Naive B cell (primary cell): ENCODE results near the gene SIRPB2. TPM values are rescaled to one million over a fixed set of nuclear protein-coding genes. Genes with fewer than 3 reads are reported as not detected.

ENCODE experiments used
- ATAC-seq, 2 donors: fragments of 150-1000 bp; cut with Tn5 transposase; 2 replicates each; pipeline ENCODE4 v1.10.0; 2021; ENCODE audit warnings: low read depth in 2 of 2, mild to moderate bottlenecking in 2 of 2, moderate library complexity in 2 of 2
- DNase-seq: peaks from one replicate; pipeline ENCODE4 v3.0.0; 2022
- H3K27ac Mint-ChIP-seq, 6 donors: one replicate each; pipeline ENCODE4 v1.8.0; 2020 to 2022; ENCODE audit warnings: mild to moderate bottlenecking in 6 of 6, mixed read lengths in 6 of 6, moderate library complexity in 5 of 6, inconsistent platforms in 2 of 6
- H3K27me3 Mint-ChIP-seq, 3 donors: one replicate each; pipeline ENCODE4 v1.8.0; 2021 to 2022; ENCODE audit warnings: mixed read lengths in 3 of 3, mild to moderate bottlenecking in 1 of 3
- H3K36me3 Mint-ChIP-seq, 2 donors: one replicate each; pipeline ENCODE4 v1.8.0; 2020 to 2022; ENCODE audit warnings: mixed read lengths in 2 of 2, inconsistent platforms in 1 of 2, mild to moderate bottlenecking in 1 of 2
- H3K4me1 Mint-ChIP-seq, 3 donors: one replicate each; pipeline ENCODE4 v1.8.0; 2020 to 2022; ENCODE audit warnings: mixed read lengths in 3 of 3, inconsistent platforms in 1 of 3, mild to moderate bottlenecking in 1 of 3, moderate library complexity in 1 of 3
- H3K4me3 Mint-ChIP-seq, 8 donors: one replicate each; pipeline ENCODE4 v1.8.0; 2020 to 2022; ENCODE audit warnings: mild to moderate bottlenecking in 8 of 8, mixed read lengths in 8 of 8, moderate library complexity in 8 of 8, inconsistent platforms in 2 of 8
- H3K9me3 Mint-ChIP-seq, 7 donors: one replicate each; pipeline ENCODE4 v1.8.0; 2020 to 2022; ENCODE audit warnings: mixed read lengths in 7 of 7, mild to moderate bottlenecking in 5 of 7, inconsistent platforms in 2 of 7, moderate library complexity in 1 of 7
- polyA plus RNA-seq, 6 donors: library from polyadenylated mRNA; unstranded; fragments of 300-500 nt; fragmentation: Illumina TruSeq; gene quantifications; one replicate each; pipeline ENCODE4 v1.2.3, GENCODE V29; 2021; ENCODE audit warnings: low read depth in 6 of 6

SIRPB2 gene
- polyA plus RNA-seq, 6 donors from 2014 or later = 0.18 to 0.36 (median 0.22) TPM; not detected in 2

GRCh38 chr20:1465470-1466210 is 25.6 kb downstream of the SIRPB2 start:
- no peaks in the 10 kb centered on the region for H3K27me3 Mint-ChIP-seq
- DNase-seq = no peak
- no peak for ATAC-seq
- H3K36me3 Mint-ChIP-seq = peaks cover 0 to 10% of the 10 kb centered on the region in 2 donors
- peak overlapping the region; percentile 88 to 96 (median 92) for H3K4me3 Mint-ChIP-seq
- H3K27ac Mint-ChIP-seq = peak overlapping the region in 4 of 6 donors; percentile 59 to 96 (median 77)
- peaks cover 55 to 84% (median 61%) of the 10 kb centered on the region in 3 donors for H3K4me1 Mint-ChIP-seq
- H3K9me3 Mint-ChIP-seq = no peaks in the 10 kb centered on the region

DNA sequence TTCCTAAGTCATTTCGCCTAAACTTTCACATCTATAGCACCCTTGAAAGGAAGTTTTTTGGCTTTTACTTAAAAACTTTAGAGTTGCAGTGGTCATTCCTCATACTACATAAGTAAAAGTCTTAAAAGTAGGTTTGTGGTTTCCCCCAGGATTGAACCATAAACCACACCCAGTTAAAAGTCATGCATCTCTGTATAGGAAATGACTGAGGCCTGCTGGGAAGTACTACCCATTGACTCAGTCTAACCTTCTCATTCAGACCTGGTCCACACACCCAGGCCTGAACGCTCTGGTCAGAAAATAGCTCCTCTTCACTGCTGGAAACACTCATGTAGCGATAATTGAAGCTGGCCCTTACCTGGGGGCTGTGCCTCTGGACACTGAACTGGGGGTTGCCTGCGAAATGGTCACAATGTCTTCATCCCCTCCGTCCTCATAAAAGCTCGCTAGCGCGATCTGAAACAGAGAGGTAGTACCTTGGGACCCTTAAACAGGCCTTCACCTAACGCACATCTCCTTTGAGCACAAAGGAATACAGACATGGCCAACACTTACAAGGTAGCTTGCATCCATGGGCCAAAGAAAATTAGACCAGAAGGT is 27.1 kb downstream of the SIRPB2 start:
- peaks cover 9 to 26% of the 10 kb centered on the region in 2 donors for H3K36me3 Mint-ChIP-seq
- peak overlapping the region in 1 of 6 donors; percentile 14 for H3K27ac Mint-ChIP-seq
- H3K4me1 Mint-ChIP-seq = peaks cover 61 to 73% (median 62%) of the 10 kb centered on the region in 3 donors
- H3K9me3 Mint-ChIP-seq = no peaks in the 10 kb centered on the region
- peak overlapping the region in 3 of 8 donors; percentile 50 to 92 (median 88) for H3K4me3 Mint-ChIP-seq
- ATAC-seq = no peak
- H3K27me3 Mint-ChIP-seq = no peaks in the 10 kb centered on the region
- DNase-seq = no peak

DNA sequence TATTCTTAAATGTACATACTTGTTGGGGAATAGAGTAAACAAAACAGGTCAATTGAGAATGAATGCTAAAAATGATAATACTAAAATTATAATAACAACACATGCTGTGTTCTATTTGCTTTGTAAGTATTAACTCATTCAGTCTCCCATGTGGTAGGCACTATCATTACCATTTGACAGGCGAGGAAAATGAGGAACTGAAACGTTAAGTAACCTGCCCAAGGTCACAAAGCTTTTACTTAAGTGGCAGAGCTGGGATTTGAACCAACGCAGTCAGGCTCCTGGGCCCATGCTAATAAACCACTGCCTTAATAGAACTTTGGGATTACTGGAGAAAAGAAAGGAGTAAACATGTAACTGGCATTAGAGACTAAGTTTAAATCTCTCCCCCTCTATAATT is 28.4 kb downstream of the SIRPB2 start:
- H3K4me1 Mint-ChIP-seq = peaks cover 50 to 60% (median 52%) of the 10 kb centered on the region in 3 donors
- H3K9me3 Mint-ChIP-seq = no peaks in the 10 kb centered on the region
- ATAC-seq (no peak), DNase-seq (no peak)
- H3K27ac Mint-ChIP-seq = no peak overlapping the region
- H3K4me3 Mint-ChIP-seq = peak overlapping the region in 2 of 8 donors; percentile 61 to 65
- no peaks in the 10 kb centered on the region for H3K27me3 Mint-ChIP-seq
- peaks cover 18 to 38% of the 10 kb centered on the region in 2 donors for H3K36me3 Mint-ChIP-seq

GRCh38 chr20:1462001-1462400 is 29.2 kb downstream of the SIRPB2 start:
- ATAC-seq (no peak), DNase-seq (no peak)
- peaks cover 44 to 54% (median 45%) of the 10 kb centered on the region in 3 donors for H3K4me1 Mint-ChIP-seq
- H3K27me3 Mint-ChIP-seq = no peaks in the 10 kb centered on the region
- peak overlapping the region in 1 of 6 donors; percentile 47 for H3K27ac Mint-ChIP-seq
- H3K36me3 Mint-ChIP-seq = peaks cover 25 to 44% of the 10 kb centered on the region in 2 donors
- H3K9me3 Mint-ChIP-seq = no peaks in the 10 kb centered on the region
- peak overlapping the region in 1 of 8 donors; percentile 56 for H3K4me3 Mint-ChIP-seq

GRCh38 chr20:1460275-1460674 is 30.9 kb downstream of the SIRPB2 start:
- H3K9me3 Mint-ChIP-seq = no peaks in the 10 kb centered on the region
- DNase-seq (no peak), ATAC-seq (no peak)
- peak overlapping the region in 1 of 8 donors; percentile 19 for H3K4me3 Mint-ChIP-seq
- H3K4me1 Mint-ChIP-seq = peaks cover 34 to 45% (median 40%) of the 10 kb centered on the region in 3 donors
- H3K27me3 Mint-ChIP-seq = no peaks in the 10 kb centered on the region
- no peak overlapping the region for H3K27ac Mint-ChIP-seq
- H3K36me3 Mint-ChIP-seq = peaks cover 25 to 52% of the 10 kb centered on the region in 2 donors

- H3K9me3 Mint-ChIP-seq = no peaks in the 10 kb centered on the region
- H3K27ac Mint-ChIP-seq = no peak overlapping the region
- peaks cover 45 to 71% of the 10 kb centered on the region in 2 donors for H3K36me3 Mint-ChIP-seq
- H3K4me3 Mint-ChIP-seq = no peak overlapping the region
- ATAC-seq (no peak), DNase-seq (no peak)
- peaks cover 16 to 29% (median 23%) of the 10 kb centered on the region in 3 donors for H3K4me1 Mint-ChIP-seq
- no peaks in the 10 kb centered on the region for H3K27me3 Mint-ChIP-seq
Measured at GRCh38 chr20:1457992-1458391, 33.2 kb downstream of the SIRPB2 start.

DNA sequence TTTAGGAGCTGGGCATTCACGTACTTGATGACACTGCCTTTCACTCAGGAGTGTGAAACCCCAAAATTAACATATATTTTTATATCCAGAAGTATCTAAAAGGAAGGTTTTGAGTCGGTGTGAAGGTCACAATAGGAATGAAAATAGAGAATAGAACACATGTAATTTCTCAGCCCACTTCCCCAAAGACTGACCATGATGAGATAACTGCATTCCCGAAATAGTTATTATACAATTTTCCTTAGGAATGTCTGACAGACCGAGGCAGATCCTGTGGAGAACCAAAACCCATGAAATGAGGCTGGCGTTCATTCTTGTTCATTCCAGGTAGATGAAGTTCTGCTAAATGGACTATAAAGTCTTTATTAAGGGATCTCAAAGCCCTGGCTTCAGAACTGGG is 34.9 kb downstream of the SIRPB2 start:
- no peak overlapping the region for H3K4me3 Mint-ChIP-seq
- no peaks in the 10 kb centered on the region for H3K27me3 Mint-ChIP-seq
- H3K27ac Mint-ChIP-seq = no peak overlapping the region
- H3K4me1 Mint-ChIP-seq = peaks cover 11 to 24% (median 14%) of the 10 kb centered on the region in 3 donors
- ATAC-seq (no peak), DNase-seq (no peak)
- peaks cover 3 to 7% (median 6%) of the 10 kb centered on the region in 7 donors for H3K9me3 Mint-ChIP-seq
- H3K36me3 Mint-ChIP-seq = peaks cover 57 to 85% of the 10 kb centered on the region in 2 donors

DNA sequence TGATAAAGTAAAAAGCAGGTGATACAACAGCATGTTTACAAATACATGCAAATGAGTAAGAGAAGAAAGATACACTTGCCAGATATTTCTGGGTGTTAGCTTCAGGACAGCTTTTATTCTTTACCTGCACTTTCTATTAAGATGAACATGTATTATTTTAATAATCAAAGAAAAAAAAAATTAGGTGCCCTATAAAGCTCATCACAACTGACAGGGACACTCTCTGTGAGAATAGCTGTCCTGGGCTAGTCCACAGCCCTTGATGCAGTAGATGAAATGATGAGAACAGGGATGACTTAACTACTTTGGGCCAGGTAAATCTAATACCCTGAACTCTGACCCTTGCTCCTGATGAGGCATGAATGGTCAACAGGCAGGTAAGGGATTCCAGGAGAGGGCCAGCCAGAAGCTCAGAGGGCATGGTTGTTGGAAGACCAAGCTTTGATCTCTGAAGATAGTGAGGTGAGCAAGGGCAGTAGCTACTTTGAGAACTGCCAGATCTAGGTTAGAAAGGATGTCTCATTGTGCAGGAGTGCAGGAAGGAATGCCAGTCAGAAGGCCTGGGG is 40.2 kb downstream of the SIRPB2 start:
- no peak overlapping the region for H3K4me3 Mint-ChIP-seq
- DNase-seq = no peak
- peaks cover 0 to 2% (median 0%) of the 10 kb centered on the region in 3 donors for H3K4me1 Mint-ChIP-seq
- no peak overlapping the region for H3K27ac Mint-ChIP-seq
- no peaks in the 10 kb centered on the region for H3K27me3 Mint-ChIP-seq
- no peak for ATAC-seq
- H3K36me3 Mint-ChIP-seq = peaks cover 47 to 56% of the 10 kb centered on the region in 2 donors
- peaks cover 5 to 12% (median 9%) of the 10 kb centered on the region in 7 donors for H3K9me3 Mint-ChIP-seq

DNA sequence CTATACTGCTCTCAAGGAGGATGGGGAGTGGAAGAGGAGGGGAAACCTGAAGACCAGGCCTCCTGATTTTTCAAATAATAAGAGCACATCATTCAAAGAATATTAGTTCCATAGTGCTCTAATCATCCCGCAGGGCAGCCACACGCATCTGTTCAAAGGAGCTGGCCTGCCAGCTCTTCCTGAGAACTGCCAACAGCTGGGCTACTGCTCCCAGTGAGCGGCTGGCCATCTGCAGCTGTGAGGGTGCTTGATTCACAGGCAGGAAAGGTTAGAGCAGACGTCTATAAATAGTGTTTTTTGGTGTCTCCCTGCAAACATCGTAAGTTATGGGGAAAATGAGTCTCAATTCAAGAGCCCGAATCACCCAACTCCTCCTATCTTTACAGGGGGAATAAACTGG is 41.9 kb downstream of the SIRPB2 start:
- H3K27me3 Mint-ChIP-seq = no peaks in the 10 kb centered on the region
- DNase-seq (no peak), ATAC-seq (no peak)
- H3K4me3 Mint-ChIP-seq = peak overlapping the region in 1 of 8 donors; percentile 20
- H3K4me1 Mint-ChIP-seq = no peaks in the 10 kb centered on the region
- H3K36me3 Mint-ChIP-seq = peaks cover 39 to 52% of the 10 kb centered on the region in 2 donors
- H3K9me3 Mint-ChIP-seq = peaks cover 5 to 12% (median 9%) of the 10 kb centered on the region in 7 donors
- H3K27ac Mint-ChIP-seq = no peak overlapping the region

DNA sequence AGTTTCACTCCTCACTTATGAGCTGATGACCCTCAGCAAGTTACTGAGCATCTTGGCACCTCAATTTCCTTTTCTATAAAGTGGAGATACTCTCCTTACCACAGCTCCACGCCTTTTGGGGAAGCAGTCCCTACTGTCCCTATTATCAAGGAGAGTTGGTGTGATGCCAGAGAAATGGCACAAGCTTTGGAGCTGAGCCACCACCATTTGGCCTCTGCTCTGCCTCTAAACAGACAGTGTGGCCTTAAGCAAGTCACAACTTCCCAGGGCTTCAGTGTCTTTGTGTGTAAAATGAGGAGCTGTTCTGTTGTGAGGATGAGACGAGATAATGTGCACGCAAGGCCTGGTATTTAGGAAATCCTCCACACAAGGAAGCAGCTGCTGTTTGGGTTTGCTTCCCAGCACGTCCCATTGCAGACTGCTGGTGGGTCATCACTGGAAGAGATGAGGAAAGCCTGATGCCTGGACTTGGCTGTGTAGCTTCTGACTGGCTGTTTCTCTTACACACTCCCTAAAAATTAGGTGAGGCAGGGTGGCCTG is 43.1 kb downstream of the SIRPB2 start:
- H3K27ac Mint-ChIP-seq = no peak overlapping the region
- no peaks in the 10 kb centered on the region for H3K4me1 Mint-ChIP-seq
- ATAC-seq = no peak

DNA sequence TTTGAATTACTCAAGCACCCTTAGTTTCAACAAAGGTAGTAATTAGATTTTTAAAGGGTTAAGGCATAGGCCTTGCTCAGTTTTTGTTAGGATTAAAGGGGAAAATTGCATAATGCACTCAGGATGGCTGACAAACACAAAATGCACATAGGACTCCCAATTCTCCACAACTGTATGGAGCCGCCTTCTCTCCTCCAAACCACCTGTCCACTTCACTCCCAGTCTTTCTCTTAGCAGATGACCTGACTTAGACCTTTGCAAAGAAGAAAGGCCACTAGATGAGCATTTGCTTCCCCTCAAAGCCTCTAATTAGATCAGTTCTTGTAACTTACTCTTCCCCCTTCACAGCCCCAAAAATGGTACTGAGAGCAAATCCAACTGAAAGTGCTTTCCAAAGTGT is 44.7 kb downstream of the SIRPB2 start:
- Mint-ChIP-seq H3K4me3 (no peak overlapping the region), H3K27me3 (no peaks in the 10 kb centered on the region), H3K4me1 (peaks cover 0 to 3% (median 0%) of the 10 kb centered on the region in 3 donors), H3K27ac (peak overlapping the region in 1 of 6 donors; percentile 47), H3K9me3 (peaks cover 2 to 7% (median 6%) of the 10 kb centered on the region in 7 donors), H3K36me3 (peaks cover 32 to 39% of the 10 kb centered on the region in 2 donors)
- DNase-seq = no peak
- no peak for ATAC-seq

More for the DNA sequence above, 43.1 kb downstream of the SIRPB2 start:
- Mint-ChIP-seq H3K9me3 (peaks cover 5 to 12% (median 9%) of the 10 kb centered on the region in 7 donors), H3K27me3 (no peaks in the 10 kb centered on the region), H3K4me3 (no peak overlapping the region), H3K36me3 (peaks cover 34 to 49% of the 10 kb centered on the region in 2 donors)
- DNase-seq = no peak

GRCh38 chr20:1443085-1443484 is 48.1 kb downstream of the SIRPB2 start:
- Mint-ChIP-seq H3K4me3 (no peak overlapping the region), H3K9me3 (no peaks in the 10 kb centered on the region), H3K27me3 (no peaks in the 10 kb centered on the region), H3K27ac (no peak overlapping the region), H3K36me3 (peaks cover 27 to 33% of the 10 kb centered on the region in 2 donors), H3K4me1 (peaks cover 0 to 3% (median 3%) of the 10 kb centered on the region in 3 donors)
- ATAC-seq = no peak
- DNase-seq = no peak

DNA sequence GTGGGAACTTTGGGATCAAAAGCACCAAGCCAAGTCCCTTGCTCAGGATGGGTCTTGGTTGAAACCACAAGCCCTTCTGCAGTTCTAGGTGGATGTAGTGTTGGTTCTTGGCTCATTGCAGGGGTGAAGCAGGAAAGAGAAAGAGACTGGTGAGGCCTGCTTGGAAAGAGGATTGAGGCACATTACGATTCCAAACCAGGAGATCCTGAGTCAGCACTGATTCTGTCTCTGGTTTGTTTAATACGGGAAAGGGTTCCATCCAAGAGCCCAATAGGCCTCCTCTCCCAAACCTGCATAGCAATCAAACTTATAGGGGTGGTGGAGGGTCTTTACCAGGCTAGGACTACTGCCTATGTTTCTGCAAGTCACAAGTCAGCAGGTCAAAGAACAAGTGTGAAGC is 48.9 kb downstream of the SIRPB2 start:
- ATAC-seq (no peak), DNase-seq (no peak)
- Mint-ChIP-seq H3K4me3 (no peak overlapping the region), H3K27me3 (no peaks in the 10 kb centered on the region), H3K27ac (peak overlapping the region in 3 of 6 donors; percentile 62 to 73 (median 70)), H3K36me3 (peaks cover 22 to 33% of the 10 kb centered on the region in 2 donors), H3K4me1 (peaks cover 3 to 4% (median 4%) of the 10 kb centered on the region in 3 donors), H3K9me3 (no peaks in the 10 kb centered on the region)
